Forelimb muscle (tissue), 1 donor: Measurements from ENCODE around the gene UBE2H. TPM values are rescaled to one million over a fixed set of nuclear protein-coding genes. Genes with fewer than 3 reads are reported as not detected.
"Not testable (repeated sequence)": the region's sequence is repeated elsewhere in the genome, so short reads cannot be mapped to it uniquely, and the experiment has no call there.

Experiments used
- DNase-seq: peaks from one replicate; pipeline ENCODE4 v3.0.0-alpha.2; 2013; ENCODE audit warnings: low read depth
- polyA plus RNA-seq: library from polyadenylated mRNA; unstranded; fragments of 120-200 nt; gene quantifications from one replicate; pipeline ENCODE4 v1.2.1, GENCODE V29; 2013; ENCODE audit not compliant: insufficient read length

UBE2H gene
- polyA plus RNA-seq, 1 donor = 96.2 TPM

GRCh38 chr7:129843978-129844840, 108.6 kb downstream of the UBE2H start:
- DNase-seq = no peak

DNA sequence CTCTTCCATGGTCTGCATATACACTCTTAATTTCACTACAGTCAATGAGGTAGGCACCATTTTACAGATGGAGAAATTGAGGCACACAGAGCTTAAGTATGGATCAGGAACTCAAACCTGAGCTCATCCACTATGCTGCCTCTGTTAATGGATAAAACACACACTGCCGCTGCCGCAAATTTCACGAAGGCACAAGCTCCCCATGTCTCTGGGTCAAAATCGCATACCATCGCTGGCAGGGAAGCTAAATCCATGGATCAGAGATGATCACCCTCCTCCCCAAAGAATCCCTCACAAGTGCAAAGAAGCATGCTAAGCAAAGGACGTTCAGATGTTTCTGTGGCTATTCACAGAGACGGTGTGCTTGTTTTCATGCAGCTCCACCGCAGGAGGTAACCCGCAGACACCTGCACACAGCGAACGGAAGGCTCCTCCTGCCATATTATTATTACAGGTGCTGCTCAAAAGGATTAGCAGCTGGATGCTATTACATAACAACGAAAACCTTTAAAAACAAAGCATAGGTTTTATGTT, 109.3 kb downstream of the UBE2H start:
- no peak for DNase-seq

DNA sequence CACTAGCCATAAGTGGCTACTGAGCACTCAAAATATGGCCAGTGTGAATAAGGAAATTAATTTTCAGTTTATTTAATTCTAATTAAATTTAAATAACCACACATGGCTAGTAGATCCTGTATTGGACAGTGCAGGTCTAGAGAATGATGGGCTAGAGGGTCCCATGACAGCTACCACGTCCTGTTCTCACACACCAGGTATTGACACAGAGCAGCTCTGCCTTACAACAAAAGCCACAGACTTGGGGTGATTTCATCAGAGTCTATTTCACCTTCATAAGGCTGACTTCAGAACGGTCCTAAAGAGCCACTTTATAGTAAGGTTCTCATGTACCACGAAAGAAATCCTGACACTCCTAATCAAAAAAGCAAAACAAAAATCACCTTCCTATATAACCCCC, 111.3 kb downstream of the UBE2H start:
- DNase-seq = no peak

DNA sequence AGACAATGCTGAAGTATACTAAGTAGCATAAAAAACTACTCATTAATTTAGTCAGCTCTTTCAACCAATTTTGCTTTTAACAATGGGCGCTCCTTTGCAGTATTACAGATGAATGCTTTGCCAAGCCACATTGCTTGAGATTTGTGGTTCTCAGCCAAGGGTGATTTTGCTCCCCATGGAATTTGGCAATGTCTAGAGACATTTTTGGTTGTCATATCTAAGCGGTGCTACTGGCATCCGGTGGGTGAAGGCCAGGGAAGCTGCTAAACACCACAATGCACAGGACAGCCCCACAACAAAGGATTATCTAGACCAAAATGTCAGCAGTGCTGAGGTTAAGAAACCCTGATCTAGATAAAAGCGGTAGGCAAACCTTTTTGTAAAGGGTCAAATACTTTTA, 112.0 kb downstream of the UBE2H start:
- no peak for DNase-seq

DNA sequence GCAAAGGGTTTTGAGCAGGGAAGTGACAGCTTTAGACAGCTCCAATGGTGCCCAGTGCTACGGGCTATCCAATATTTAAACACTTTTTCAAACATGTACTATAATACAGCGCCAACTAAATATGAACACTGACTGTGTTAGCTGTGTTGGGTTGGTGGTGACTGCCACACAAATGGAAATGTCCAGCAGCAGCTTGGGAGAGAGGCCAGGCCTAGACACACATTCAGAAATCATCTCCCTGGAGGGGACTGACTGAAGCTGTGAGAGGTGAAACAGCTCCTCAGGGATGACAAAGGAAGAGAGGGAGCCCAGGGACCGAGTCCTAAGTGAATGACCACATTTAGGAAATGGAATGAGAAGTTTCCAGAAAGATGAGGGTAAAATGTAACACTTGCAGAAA, 115.8 kb downstream of the UBE2H start:
- no peak for DNase-seq

- DNase-seq = no peak
Measured at GRCh38 chr7:129835569-129835968, 117.2 kb downstream of the UBE2H start.

DNA sequence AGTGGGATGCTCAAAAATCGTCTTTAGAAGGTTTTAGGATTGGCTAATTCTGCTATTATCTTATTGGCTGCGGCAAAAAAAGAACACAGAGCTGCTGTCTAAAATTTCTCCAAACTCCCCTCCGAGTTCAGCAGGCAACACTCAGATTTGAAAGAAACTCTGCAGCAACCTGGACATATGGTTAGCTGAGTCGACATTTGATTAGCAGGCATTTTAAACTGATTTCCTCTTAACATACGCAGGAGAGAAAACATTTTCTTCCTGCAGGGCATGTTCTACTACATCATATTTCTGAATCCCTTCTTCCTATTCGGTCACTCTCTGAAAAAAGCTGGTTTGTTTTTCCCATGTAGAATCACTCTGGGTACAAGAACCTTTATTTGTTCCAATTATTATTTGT, 119.4 kb downstream of the UBE2H start:
- not testable (repeated sequence) for DNase-seq

GRCh38 chr7:129832701-129833227, 120.0 kb downstream of the UBE2H start:
- no peak for DNase-seq

DNA sequence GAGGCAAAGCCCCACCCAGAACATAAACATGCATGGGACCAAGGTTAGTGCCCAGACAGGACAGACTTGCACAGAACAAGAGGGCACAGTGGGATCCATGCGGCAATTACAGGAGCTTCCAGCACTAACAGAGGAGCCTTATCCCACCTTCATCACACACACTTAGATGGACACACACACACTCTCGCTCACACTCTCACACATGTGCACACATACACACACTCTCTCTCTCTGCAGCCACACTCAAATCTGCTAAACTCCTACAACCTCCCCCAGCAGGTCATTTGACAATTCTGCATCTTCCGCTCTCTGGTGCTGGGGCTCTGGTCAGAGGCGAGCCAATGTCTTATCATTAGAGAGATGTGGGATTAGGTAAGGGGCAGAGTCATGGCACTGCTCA, 120.5 kb downstream of the UBE2H start:
- DNase-seq = no peak

- DNase-seq = no peak
Measured at GRCh38 chr7:129831424-129832058, 121.2 kb downstream of the UBE2H start.

DNA sequence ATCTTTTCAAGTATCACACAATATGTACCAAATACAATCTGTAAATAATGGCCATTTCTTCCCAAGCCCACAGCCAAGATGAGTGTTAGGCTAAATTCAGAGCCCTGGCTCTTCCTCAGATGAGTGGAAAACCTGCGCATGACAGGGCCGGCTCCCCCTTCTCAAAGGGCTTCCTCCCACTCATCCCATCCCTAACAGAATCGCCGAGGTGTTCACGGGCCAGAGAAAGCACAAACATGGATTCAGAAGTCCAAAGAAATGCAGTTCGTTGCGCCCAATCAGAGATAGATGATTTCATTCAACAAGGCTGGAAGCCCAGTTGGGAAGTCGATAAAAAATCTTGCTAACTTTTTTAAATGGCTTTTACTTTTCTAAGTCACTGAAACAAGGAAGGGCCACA, 121.8 kb downstream of the UBE2H start:
- DNase-seq = no peak

DNA sequence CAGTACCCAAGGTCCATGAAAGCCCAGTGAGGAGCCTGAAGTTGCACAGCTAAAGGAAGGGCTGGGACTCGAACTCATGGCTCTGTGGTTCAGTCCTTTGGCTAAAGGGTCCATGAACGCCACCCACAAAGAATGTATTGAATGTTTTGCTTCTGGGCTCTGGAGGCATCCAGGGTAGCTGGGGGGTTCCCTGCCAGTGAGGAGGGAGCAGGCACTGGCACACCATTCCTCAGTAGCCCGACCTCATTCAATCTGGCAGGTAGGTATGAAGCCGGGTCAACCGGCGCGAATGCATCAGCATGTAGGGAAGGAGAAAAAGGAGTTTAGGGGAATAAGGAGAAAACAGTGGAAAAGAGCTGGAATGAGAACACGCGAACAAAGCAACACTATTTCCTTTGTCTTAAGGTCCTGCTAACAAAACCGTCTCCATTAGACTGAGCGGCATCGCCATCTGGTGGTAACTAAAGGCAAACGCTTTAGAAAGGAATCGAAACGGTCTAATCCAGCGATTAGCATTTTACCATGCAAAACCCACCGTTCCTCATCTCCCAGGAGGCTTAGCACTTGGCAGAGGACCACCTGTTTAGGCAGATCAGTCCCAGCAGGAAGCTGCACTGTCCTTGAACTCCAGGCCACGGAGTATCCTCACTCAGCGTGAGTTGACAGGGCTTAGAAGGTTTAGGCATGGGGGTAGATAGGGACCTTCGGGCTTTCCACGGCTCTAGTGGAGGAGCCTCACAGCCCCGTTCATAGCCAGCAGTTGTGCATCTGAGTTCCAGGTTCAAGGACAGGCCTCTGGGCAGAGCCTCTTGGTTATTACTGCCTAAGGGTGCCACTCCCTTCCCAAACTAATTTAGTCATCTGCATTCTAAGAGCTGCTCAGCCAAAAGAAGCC, 122.8 kb downstream of the UBE2H start:
- peak; percentile 71 for DNase-seq

GRCh38 chr7:129828989-129829736, 123.6 kb downstream of the UBE2H start:
- no peak for DNase-seq

DNA sequence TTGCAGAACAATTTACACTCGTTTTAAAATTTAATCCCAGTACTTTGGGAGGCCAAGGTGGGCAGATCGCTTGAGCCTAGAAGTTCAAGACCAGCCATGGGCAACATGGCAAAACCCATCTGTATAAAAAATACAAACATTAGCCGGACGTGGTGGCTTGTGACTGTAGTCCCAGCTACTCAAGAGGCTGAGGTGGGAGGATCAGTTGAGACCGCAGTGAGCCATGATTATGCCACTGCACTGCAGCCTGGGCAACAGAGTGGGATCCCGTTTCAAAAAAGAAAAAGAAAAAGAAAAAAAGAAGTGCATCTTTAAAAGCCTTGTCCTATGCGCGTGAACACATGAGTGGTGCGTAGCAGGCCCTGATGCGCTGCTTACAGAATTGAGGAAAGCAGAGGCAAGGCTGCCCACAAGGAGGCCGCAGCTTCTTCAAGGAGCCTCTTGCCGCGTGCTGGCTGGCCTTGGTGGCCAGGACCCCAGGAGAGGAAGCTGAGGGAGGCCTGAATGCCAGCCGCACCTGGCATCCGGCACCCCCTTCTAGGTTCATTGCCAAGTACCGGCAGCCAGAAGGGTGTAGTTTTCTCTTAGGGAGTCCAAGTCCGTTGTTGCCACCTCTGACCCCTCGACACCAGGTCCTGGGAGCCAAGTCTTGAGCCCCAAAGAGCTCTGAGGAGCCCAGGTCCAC, 124.5 kb downstream of the UBE2H start:
- DNase-seq = no peak

GRCh38 chr7:129827467-129827990, 125.2 kb downstream of the UBE2H start:
- no peak for DNase-seq

DNA sequence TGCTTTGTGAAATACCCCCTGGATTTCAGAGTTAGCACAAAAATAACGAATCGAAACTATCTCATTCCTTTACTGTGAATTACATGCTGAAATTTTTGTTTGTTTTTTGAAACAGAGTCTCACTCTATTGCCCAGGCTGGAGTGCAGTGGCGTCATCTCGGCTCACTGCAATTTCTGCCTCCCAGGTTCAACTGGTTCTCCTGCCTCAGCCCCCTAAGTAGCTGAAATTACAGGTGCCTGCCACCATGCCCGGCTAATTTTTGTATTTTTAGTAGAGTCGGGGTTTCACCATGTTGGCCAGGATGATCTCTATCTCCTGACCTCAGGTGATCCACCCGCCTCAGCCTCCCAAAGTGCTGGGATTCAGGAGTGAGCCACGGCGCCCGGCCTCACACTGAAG, 125.9 kb downstream of the UBE2H start:
- not testable (repeated sequence) for DNase-seq

DNA sequence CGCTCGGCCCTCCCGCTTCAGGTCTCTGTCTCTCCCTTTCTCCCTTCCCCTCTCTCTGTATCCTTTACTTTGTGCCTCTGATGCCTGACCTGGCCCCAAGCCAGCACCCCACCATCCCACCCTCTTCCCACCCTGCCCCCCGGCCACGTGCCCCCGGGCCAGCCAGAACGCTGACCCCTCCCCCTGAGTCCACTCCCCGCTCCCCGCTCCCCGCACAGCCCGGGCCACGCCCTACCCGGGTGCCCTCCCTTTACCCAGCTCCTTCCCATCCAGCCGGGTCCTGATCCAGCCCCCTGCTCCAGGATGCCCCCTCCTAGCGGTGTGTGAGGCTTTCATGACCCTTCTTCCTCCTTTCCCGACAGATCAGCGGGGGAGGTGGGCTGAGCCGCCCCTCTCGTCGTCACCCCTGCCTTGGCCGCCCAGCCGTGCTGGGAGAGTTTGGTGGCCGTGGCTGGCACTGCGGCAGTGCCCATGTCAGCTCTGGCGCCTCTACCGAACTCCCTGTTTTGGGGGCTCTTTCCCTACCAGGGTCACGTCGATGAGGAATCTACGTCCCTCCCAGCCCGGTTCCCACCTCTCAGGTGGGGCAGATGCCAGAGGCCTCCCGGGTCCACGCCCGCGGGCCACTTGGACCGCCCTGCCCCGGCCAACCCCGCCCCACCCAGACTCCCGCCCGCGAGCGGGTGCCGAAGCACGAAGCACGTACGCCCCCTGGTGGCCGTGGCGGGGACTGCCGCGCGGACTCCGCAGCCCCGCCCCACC, 127.4 kb downstream of the UBE2H start:
- no peak for DNase-seq

GRCh38 chr7:129824291-129825208, 128.2 kb downstream of the UBE2H start:
- no peak for DNase-seq
